Retinal pigment epithelial cell (primary cell): ENCODE results near the gene MIS18A.
"Not testable (repeated sequence)": the region's sequence is repeated elsewhere in the genome, so short reads cannot be mapped to it uniquely, and the experiment has no call there.

Experiments
- DNase-seq: peaks from one replicate; pipeline ENCODE4 v3.0.0-alpha.2; 2010; ENCODE audit warnings: low read depth
- H3K4me3 ChIP-seq: 2 replicates; pipeline ENCODE4 v1.5.1; 2011; ENCODE audit warnings: mild to moderate bottlenecking, low read length, control low read depth, moderate library complexity
- TF ChIP-seq, protein P1 (sequence below): conservative IDR thresholded peaks from 2 replicates; pipeline ENCODE4 v1.5.1; 2011; ENCODE audit warnings: low read depth, low read length, control low read depth, inconsistent platforms

Gene MIS18A

GRCh38 chr21:32278103-32278502 is 746 bp downstream of the MIS18A start:
- H3K4me3 ChIP-seq: peak overlapping the region; percentile 92
- TF ChIP-seq, protein P1, sequence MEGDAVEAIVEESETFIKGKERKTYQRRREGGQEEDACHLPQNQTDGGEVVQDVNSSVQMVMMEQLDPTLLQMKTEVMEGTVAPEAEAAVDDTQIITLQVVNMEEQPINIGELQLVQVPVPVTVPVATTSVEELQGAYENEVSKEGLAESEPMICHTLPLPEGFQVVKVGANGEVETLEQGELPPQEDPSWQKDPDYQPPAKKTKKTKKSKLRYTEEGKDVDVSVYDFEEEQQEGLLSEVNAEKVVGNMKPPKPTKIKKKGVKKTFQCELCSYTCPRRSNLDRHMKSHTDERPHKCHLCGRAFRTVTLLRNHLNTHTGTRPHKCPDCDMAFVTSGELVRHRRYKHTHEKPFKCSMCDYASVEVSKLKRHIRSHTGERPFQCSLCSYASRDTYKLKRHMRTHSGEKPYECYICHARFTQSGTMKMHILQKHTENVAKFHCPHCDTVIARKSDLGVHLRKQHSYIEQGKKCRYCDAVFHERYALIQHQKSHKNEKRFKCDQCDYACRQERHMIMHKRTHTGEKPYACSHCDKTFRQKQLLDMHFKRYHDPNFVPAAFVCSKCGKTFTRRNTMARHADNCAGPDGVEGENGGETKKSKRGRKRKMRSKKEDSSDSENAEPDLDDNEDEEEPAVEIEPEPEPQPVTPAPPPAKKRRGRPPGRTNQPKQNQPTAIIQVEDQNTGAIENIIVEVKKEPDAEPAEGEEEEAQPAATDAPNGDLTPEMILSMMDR: no peak
- DNase-seq: no peak

DNA sequence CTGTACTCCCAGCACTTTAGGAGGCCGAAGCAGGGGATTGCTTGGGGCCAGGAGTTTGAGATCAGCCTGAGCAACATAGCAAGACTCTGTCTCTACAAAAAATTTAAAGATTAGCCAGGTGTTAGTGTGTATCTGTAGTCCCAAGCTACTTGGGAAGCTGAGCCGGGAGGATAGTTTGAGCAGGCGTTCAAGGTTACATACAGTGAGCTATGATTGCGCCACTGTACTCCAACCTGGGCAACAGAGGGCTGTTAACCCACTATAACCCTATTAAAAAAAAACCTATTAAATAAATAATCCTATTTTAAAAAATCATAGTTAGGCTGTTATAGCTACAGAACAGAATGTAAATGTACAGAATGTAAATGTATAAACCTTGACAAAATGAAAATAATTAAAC is 2.2 kb downstream of the MIS18A start:
- TF ChIP-seq, protein P1: no peak
- no peak for DNase-seq
- H3K4me3 ChIP-seq: no peak overlapping the region

GRCh38 chr21:32270748-32271147 is 8.1 kb downstream of the MIS18A start:
- no peak for DNase-seq
- TF ChIP-seq, protein P1: no peak
- no peak overlapping the region for H3K4me3 ChIP-seq

DNA sequence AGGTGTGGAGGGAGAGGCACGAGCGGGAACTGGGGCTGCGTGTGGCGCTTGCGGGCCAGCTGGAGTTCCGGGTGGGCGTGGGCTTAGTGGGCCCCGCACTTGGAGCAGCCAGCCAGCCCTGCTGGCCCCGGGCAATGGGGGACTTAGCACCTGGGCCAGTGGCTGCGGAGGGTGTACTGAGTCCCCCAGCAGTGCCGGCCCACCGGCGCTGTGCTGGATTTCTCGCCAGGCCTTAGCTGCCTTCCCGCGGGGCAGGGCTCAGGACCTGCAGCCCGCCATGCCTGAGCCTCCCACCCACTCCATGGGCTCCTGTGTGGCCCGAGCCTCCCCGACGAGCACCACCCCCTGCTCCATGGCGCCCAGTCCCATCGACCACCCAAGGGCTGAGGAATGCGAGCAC is 13.5 kb downstream of the MIS18A start:
- H3K4me3 ChIP-seq, DNase-seq: not testable (repeated sequence)

GRCh38 chr21:32261929-32262328 is 16.9 kb downstream of the MIS18A start:
- TF ChIP-seq, protein P1: no peak
- H3K4me3 ChIP-seq: no peak overlapping the region
- no peak for DNase-seq

GRCh38 chr21:32260130-32260529 is 18.7 kb downstream of the MIS18A start:
- TF ChIP-seq, protein P1: no peak
- H3K4me3 ChIP-seq: no peak overlapping the region
- no peak for DNase-seq

DNA sequence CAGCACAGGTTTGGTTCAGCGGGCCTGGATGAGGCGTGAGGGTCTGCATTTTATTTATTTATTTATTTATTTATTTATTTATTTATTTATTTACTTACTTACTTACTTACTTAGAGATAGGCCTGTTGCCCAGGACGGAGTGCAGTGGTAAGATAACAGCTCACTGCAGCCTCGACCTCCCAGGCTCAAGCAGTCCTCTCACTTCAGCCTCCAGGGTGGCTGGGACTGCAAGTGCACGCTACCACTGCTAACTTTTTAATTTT is 20.1 kb downstream of the MIS18A start:
- H3K4me3 ChIP-seq, DNase-seq: not testable (repeated sequence)

GRCh38 chr21:32257962-32258785 is 20.7 kb downstream of the MIS18A start:
- no peak for DNase-seq
- TF ChIP-seq, protein P1: peak; percentile 61
- no peak overlapping the region for H3K4me3 ChIP-seq
